Right renal cortex interstitium (tissue), 3 donors: ENCODE measurements around the gene SRGAP2C. TPM values are rescaled to one million over a fixed set of nuclear protein-coding genes. Genes with fewer than 3 reads are reported as not detected.
"Not testable (repeated sequence)": the region's sequence is repeated elsewhere in the genome, so short reads cannot be mapped to it uniquely, and the experiment has no call there.

Source experiments
- DNase-seq, 3 donors: peaks; one replicate each; pipeline ENCODE4 v3.0.0-alpha.2; 2013; ENCODE audit warnings: low read depth in 3 of 3, low spot score in 2 of 3
- polyA plus RNA-seq, 3 donors: library from polyadenylated mRNA; unstranded; fragments of 120-200 nt; gene quantifications; one replicate each; pipeline ENCODE4 v1.2.1, GENCODE V29; 2013; ENCODE audit not compliant: insufficient read length in 3 of 3

SRGAP2C gene
- polyA plus RNA-seq, 3 donors = 18.4 to 24.8 (median 22.9) TPM

DNA sequence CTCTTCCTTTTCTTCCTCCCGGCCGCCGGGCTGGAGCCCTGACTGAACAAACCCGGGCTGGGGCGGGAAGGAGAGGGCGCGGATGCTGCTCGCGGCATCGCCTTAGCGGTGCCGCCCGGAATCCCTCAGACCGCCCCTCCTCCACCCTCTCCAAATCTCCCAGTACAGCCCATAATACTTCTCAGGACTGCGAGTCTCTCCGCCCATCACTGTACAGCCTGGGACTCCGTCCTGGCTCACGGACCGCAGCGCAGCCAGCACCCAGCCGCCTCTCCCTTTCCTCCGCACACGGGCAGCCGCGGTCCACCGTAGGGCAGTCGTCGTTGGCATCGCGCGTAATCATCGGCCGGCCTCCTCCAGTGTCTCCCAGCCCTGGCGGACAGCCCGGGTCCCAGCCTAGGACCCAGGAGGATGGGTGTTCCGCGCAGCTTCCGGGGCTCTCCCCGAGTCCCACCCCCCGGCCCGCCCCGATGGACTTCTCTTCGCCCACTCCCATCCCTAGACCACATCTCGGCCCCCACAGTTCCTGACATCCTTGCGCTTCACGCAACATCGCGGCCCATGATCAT is 449 bp downstream of the SRGAP2C start:
- DNase-seq = not testable (repeated sequence)

- DNase-seq = not testable (repeated sequence)
Observed at GRCh38 chr1:121186191-121186590, 1.4 kb downstream of the SRGAP2C start.

DNA sequence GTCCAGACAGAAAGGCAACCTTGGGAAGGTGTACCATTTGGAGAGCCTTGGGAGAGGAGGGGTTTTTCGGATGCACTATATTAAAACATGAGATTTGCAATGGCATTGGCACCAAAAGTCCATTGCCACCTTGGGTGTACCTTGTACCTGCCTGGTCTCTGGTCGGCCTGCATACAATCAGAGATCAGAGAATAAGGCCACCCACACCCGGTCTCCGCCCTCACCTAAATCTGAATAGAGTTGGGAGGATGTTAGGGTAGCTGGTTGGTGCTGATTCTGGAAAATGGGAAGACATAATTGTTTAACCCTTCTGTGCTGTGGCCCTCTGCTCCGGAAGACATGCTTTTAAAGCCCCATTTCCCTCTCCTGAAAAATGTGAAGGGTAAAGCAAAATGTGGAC is 3.1 kb downstream of the SRGAP2C start:
- not testable (repeated sequence) for DNase-seq

- DNase-seq = not testable (repeated sequence)
Observed at GRCh38 chr1:121192512-121192911, 7.7 kb downstream of the SRGAP2C start.

GRCh38 chr1:121197095-121197882 is 12.5 kb downstream of the SRGAP2C start:
- not testable (repeated sequence) for DNase-seq

- not testable (repeated sequence) for DNase-seq
Observed at GRCh38 chr1:121199763-121200162, 15.0 kb downstream of the SRGAP2C start.

DNA sequence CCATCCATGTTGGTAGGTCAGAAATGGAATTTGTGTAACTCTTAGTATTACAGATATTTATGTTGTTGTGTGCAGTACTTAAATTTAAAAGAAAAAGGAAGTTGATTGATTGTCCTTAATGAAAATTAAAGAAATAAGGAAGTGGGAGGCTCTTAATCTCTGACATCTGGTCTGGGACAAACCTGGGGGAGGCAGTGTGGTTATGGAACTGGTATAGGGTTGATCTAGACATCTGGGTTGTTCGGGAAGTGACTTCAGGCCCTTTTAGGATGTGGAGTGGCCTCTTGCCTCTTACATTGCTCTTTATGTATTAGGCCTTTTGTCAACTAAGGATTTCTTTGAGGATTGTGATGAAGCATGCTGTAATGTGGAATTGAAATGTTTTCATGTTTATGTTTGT is 15.5 kb downstream of the SRGAP2C start:
- not testable (repeated sequence) for DNase-seq

- not testable (repeated sequence) for DNase-seq
Observed at GRCh38 chr1:121200985-121201981, 16.5 kb downstream of the SRGAP2C start.

DNA sequence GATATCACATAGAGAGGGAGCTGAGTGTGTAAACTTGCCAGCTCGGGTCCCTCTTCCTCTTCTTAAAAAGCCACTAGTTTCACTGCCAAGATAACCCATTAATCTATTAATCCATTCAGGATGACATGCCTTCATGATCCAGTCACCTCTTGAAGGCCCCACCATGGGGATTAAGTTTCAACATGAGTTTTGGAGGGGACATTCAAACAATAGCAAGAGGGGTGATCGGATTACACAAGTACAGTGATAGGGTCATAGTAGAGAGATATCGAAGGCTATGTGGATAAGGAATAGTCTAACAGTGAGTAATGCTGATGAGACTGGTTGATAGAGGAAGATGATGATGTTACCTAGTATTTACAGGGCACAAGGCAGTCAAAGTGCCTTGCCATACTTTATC is 18.2 kb downstream of the SRGAP2C start:
- DNase-seq = not testable (repeated sequence)

GRCh38 chr1:121205786-121206711 is 21.3 kb downstream of the SRGAP2C start:
- DNase-seq = not testable (repeated sequence)

DNA sequence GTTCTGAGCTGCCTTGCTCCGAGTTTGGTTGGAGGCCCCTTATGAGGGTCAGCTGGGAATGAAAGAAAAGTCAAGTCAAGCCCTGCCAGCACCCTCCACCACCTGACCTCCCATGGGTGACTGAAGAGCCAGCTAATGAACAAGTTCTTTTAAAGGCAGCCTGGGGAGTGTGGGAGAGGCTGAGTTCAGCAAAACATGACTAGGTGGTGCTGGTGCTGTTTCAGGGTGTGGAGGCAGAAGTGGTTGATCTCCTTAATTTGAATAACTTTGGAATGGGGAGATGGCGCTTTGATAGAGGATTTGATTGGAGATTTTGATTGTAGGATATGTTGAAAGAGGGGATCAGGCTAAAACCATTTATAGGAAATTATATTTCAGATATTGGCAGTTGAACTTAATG is 22.6 kb downstream of the SRGAP2C start:
- DNase-seq = not testable (repeated sequence)

DNA sequence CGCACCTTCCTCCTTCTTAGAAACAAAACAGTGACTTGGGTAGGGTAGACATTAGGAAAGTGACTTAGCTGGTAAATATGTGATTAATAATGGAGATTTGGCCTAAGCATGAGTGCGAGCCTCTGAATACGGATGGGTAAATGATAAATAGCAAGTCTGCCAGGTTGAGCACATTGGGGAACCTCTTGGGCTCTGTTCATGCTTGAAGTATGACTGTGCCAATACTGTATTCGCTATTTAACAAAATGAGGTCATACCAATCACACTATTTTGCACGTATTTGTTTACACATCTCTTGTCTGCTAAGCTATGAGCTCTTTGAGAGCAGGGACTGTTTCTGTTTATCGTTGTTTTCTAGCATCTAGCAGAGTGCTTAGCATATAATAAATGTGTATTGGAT is 23.6 kb downstream of the SRGAP2C start:
- DNase-seq = not testable (repeated sequence)

- not testable (repeated sequence) for DNase-seq
Observed at GRCh38 chr1:121210778-121211177, 26.0 kb downstream of the SRGAP2C start.

GRCh38 chr1:121213491-121213890 is 28.7 kb downstream of the SRGAP2C start:
- DNase-seq = not testable (repeated sequence)

DNA sequence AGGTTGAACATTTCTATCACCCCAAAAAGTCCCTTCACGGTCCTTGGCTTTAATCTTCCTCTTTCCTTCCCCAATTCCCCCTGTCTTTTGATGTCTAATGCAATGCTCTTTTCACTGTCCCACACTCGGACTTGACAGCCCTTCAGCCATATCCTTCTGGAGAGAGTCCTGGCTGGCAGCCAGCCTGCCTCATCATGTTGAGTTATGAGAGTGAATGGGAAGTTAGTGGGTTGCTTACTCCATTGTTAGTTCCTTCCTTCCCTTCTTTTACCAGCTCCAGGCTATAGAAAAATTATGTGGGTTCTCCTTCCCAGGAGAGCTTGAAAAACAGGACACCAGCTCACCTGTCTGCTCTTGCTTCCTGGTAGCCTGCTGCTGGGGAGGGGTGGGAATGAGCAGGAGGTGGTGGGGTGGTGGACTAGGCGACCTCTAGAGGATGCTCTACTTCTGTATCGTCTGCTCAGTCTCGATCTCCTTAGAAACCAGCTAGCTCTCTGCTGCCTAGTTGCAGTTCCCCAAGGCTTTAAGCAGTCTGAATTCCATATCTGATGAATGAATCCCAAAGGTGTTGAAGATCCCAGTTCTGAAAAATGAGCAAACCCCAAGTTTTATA is 29.9 kb downstream of the SRGAP2C start:
- not testable (repeated sequence) for DNase-seq

GRCh38 chr1:121215699-121216417 is 31.1 kb downstream of the SRGAP2C start:
- not testable (repeated sequence) for DNase-seq

DNA sequence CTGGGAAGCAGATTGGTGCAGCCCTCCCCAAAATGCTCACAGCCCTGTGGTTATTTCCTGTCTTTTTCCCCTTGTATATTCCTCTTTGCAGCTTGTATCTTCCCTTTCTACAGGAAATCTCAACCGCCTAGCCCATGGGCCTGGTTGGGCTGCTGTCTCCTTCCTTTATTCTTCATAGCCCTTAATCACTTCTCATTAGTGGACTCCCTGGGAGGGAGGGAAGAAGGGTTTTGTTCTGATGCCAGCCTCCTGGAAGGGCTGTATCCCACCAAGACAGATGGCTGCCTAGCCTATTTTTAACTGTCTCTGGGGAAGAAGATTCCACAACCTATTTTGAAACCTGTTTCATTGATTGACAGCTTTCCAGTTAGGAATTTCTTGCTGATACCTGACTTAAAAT is 31.9 kb downstream of the SRGAP2C start:
- DNase-seq = not testable (repeated sequence)

DNA sequence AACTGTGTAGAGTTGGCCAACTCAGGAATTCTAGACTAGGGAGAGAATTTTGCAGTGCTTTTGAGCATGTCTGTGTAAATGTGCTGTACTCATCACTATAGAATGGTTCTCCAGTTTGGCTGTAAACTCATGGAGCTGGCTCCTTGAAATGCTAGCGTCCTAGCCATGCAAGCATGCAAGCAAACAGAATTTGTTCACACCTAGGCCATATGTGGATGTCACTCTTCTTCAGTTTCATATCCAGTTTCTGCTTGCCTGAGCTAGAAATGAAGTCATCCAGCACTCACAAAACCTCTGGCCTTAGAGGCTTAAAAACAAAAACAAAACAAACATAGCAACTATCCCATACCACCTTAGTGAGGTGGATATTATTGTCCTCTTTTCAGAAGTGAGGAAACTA is 37.0 kb downstream of the SRGAP2C start:
- not testable (repeated sequence) for DNase-seq

DNA sequence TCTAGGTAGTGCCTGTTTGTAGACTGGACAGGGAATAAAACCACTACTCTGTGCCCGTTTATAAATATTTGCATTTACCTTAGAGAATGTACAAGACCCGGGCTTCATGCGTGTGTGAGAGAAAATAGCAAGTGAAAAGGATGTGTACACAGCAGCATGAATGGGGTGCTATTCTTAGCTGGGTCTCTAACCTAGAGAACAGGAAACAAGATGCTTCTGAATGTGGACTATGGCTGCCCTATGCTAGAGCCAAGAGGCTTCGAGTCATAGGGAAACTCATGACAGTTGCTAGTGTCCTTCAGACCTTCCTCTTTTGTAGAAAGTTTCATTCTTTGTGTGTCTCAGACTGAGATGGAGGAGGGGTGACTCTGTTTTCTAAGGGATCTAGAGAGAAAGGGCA is 39.9 kb downstream of the SRGAP2C start:
- DNase-seq = not testable (repeated sequence)
